NCI-H748 (cell line): ENCODE measurements around the gene HIVEP3.

ENCODE experiments used
- DNase-seq: peaks from one replicate; lab custom pipeline; 2025; ENCODE audit not compliant: unreplicated experiment; lab: John Stamatoyannopoulos, UW

The HIVEP3 gene

DNA sequence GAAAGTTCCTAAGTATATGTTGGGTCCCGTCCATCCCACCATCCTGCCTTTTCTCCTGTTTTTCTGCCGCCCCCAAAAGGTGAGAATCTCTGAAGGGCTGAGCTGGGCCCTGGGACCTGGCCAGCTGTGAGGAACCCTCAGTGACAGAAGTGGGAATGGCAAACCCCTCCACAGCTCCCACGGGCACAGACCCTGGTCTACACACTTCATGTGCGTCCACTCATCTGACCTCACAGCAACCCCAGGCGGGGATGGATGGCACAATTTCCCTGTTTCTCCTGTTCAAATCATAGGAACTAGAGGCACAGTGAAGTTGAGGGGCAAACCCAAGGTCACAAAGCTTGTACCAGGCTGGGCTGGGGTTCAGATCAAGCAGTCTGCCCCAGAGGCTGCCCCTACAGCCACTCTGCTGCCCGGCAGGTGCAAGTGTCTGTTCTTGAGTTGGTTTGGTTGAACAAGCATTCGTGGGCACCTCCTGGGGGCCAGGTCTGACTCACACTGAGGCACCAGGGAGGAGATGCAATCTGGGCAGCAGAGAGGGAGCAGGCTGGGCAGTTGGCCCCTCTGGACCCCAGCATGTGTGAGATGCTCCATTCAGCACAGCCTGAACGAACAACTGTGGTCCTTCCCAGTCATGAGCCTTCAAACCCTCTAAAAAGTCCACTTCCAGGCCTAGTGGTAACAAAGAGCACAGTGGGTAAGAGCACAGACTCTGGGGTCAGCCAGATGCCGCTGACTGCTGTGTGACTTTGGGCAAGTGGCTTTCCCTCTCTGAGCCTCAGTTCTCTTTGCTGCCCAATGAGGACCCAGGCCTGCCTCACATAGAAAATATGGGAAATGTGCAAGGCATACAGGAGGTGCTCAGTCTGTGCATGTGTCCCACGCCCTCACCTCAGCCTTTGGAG lies 438.3 kb downstream of the HIVEP3 start:
- DNase-seq, result no peak

DNA sequence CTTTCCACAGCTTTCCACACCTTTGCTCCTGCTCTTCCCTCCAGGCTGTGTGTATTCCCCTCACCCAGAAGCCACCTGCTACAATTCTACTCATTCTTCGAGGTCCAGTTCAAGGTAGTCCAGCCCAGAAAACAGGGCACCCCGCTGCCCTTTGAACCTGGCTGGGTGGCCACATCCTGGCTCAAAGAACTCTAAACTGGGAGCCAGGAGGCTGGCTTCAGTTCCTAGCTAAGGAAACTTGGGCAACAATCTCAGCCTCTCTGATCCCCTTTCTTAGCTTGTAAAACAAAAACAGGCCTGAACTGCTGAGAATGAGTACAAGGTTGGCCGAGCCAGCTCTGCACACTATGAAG lies 438.9 kb downstream of the HIVEP3 start:
- DNase-seq, result no peak

DNA sequence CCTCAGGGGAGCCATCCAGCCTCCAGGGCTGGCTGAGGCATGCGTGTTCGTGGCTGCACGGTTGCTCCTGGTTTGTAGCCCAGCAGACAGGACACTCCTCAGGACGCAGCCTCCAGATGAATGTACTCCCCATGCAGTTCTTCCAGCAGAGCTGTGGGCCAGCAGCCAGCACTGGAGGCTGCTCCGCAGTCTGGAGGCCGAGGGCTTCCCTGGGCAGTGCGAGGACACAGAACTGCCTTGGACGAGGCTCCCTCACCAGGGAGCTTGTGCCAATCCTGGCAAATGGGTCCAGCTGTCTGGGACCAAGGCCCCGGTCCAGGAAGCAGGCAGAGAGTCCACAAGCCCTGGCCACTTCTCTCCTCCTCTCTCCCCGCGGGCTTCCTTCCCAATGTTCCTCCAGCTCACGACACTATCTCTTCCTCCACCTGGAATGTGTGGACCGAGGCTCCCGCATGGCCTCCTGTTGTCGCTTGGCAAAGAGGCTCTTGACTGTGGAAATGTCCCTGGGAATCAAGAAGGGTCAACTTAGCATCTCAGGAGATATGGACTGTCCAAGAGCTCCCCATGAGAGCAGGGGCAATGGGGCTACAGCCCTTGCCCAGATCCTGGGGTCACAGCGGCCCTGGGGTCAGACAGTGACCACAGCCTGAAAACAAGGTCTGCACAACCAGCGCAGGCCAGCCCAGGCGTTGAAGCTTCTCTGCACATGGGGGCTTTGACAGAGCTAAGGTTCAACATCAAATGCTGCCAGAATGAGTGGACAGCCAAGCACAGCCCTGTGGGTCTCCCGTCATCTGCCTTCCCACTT lies 439.5 kb downstream of the HIVEP3 start:
- DNase-seq, result no peak

DNA sequence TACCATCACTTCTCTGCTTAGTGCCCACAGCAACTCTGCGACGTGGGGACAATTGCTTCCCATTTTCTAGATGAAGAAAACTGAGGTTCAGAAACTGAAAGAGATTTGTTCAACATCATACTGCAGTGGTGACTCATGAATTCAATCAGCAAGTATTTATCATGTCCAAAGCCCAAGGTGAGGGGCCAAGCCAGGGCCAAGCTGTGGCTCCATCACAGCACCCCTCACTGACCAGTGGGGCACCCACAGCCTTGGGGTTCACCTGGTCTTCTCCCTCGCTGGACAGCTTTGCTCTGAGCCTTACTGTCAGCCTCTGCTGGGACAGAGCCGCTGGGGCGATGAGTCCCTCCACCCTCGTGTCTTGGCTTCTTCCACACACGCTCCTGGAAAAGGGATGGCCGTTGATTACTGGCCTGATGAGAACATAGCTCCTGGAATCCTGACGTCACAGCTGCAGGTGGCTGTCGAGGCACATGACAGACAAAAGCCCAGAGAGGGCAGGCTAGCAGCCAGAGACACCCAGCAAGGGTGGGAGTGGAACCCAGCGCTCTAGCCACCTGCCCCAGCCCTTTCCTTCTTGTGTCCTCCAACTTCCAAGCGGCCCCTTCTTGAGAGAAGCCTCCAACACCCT lies 440.5 kb downstream of the HIVEP3 start:
- DNase-seq, result no peak

DNA sequence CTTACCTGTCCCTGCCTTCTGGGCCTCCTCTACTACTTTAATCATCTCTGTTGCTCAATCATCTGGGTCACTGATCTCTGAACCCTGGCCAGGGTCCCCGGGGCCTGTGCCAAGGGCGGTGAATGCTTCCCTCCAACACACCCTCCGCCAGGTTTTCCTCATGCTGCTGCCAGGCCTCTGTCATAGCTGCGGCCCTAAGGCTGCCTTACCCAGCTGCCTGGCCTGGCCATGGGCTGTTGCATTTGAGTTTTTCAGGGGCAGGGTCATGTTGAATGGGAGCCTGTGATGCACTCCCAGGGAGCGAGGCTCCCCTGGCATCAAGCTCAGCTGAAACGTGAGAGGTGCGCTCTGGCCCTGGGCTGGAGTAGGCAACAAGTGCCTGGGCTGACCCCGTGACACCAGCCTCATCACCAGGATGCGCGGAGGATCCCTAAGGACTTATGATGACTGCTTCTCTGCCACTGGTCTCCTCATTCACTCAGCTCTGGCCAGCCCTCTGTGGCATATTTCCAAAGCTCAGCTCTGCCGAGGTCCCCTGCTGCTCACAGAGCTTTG lies 441.8 kb downstream of the HIVEP3 start:
- no peak for DNase-seq

DNA sequence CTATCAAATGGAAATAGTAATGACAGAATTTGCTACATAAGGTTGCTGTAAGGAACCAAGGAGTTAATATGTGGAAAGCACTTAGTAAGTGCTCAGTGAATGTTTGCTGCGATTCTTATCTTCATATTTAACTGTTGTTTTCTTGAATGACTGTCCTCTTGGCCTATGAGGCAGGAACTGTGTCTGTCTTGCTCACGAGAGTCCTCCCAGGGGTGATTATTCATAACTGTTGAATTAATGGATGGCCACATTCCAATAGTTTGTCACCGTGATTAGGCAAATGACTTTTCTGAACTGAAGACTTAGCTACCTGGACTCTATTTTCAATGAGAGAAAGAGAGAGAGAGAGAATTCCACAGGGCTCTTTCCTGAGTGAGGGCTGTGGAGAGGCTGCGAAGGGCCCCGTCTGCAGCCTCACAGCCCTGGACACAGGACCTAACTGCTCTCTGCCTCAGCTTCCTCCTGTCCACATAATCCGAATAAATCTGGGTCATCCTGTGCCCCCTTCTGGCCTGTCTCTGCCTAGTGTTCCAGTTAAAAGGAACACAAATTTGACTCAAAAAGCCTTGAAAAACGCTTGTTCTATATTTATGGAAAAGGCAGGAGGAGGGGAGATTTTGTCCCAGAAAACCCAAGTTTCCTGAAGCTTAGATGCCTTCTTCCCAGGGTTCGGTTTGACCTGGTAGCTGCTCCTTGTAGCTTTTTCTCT lies 442.7 kb downstream of the HIVEP3 start:
- DNase-seq, result no peak

DNA sequence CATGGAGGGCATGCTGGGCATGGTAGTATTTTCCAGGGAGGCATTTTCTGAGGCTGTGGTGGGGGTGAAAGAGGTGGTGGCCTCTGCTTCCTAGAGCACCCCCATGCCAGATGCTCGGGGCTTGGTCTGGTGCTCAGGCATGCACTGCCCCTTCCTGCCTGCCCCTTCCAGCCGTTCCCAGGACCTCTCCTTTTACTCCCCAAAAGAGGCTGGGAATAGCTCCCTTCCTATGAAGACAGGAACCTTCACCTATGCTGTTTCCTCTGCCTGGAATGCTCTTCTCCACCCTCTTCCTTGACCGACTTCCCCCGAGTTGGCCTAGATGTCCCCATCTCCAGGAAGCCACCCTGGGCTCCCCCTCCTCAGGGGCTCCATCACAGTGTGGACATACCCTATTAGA lies 443.4 kb downstream of the HIVEP3 start:
- no peak for DNase-seq

DNA sequence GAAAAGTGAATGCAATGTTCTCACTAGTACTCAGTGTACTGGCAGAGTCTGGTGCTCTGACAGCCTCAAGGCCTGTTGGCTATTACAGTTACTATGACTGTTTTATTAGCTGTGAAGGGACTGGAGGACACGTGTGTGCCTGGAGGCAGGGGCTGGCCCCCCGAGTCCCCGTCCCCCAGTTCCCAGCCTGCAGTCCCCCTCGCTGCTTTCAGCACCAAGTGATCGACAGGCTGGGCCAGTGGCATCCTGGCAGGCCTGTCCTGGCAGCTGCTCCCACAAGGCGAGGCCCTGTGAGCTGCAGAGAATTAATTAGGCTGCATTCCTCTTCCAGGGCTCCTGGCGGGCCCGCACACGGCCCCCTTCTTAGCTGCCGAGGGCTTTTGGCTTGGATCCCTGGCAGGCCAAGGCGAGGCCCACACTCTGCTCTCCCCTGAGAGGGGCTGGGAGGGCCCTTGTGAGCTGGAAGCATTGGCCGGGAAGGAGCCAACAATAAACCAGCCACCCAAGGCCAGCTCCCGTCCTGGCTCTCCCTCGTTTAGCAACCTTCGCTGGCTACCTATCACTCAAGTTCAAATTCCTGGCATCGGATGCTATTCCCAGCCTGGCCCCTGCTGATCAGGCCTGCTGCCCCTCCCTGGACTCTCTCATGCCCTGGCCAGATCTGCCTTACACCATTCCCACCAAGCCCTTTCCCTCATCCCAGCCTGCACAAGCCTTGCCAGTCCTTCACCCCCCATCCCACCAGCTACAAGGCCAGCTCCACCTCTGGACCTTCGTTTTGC lies 444.0 kb downstream of the HIVEP3 start:
- peak; percentile 60 for DNase-seq

DNA sequence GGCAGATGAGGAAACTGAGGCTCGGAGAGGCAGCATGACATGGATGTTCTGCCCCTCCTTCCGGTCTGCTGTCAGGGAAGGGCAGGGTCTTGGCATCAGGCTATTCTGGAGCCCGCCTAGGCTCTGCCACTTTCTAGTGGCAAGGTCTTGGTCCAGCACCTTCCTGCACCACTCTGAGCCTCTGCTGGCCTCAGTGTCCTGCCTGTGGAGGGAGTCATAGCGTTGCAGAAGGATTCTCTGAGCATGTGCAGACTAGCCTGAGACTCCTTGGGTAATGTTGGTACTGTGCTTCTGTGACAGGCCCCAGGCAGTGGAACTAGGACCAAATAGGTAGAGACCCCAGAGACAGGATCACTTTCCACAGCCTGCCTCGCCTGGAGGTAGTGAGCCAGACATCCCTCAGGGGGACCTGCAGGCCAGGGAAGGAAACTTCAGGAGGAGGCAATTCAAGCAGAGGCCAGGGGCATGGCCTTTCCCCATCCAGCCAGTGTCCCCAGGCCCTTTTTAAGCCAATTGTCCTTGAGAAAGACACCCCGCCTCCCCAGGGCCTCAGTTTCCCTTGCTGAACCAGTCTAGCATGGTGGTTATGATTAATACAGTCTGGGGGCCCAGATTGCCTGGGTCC lies 444.9 kb downstream of the HIVEP3 start:
- DNase-seq, result no peak

DNA sequence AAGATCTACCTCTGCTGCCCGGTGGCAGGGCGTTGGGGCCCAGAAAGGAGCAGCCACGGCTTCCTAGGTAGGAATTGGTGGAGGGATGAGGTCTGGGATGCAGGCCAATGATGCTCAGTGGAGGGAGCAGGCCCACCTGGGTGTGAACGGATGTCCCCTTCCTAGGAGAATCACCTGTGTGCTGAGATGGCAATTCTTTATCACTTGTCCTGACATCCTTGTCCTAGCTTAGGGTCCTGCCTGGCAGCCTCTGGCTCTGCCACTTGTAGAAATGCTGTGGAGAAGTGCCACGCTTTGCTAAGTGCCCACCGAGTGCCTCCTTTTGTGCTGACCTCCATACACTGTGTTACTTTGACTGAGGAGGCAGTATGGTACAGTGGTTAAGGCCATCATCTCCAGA lies 447.1 kb downstream of the HIVEP3 start:
- DNase-seq, result no peak

DNA sequence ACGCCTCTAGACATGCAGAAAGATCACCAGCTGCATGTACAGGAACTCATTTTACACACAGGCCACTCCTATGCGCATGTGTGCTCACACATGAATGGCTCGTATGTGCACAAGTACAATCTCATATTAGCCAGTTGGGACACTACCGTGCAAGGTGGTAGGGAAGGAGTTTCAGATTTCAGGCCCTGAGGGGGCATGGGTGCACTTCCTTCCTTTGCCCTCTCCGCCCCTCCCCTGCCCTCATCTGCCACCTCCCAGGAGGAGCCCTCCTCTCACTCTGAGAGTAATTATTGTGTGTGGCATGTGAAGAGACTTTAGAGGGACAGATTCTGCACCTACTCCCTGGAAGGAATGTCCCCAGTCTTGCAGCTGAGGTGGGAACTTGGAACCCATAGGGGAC lies 449.0 kb downstream of the HIVEP3 start:
- no peak for DNase-seq

DNA sequence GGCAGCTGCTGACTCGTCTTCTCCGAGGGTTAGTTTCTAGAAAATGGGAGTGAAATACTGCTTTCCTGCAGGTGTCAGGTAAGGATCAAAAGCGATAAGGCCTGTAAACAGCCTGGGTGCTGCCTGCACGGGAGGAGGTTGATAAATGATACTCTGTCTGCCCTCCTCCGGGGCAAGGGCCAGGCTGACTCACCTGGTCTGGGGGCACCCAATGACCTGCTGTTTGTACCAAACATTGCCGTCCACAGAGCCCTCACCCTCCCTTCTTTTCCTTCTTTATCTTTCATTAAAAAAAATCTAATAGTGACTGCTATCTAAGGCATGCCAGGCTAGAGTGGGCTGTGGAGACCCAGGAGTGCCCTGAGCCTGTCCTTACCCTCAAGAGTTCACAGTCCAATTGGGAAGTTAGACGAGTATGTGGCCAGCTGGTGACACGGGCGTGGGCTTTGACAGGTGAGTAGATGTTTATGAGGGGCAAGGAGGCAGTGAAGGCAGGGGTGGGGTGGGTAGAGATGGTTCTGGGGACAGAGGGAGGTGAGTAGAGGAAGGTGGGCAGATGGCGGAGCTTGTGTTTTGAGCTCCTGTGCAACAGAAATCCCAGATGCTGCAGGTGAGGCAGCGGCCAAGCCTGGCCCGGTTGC lies 450.5 kb downstream of the HIVEP3 start:
- DNase-seq, result no peak

DNA sequence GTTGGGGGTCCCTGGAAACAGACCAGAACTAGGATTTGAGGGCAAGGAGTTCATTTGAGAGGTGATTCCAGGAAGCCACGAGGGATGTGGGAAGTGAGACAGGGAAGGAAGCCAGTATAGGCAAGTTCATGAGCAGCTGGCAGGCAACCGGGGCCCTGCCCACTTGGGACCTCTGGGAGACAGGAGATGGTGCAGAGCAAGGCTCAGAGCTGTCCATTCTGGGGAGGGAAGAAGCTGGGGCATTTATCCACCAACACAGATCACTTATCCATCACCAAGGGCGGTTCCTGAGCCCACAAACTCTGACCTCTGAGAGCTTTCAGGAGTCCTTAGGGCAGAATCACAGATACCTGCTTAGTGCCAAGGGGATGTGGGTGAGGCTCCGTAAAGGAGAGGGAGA lies 451.0 kb downstream of the HIVEP3 start:
- no peak for DNase-seq

DNA sequence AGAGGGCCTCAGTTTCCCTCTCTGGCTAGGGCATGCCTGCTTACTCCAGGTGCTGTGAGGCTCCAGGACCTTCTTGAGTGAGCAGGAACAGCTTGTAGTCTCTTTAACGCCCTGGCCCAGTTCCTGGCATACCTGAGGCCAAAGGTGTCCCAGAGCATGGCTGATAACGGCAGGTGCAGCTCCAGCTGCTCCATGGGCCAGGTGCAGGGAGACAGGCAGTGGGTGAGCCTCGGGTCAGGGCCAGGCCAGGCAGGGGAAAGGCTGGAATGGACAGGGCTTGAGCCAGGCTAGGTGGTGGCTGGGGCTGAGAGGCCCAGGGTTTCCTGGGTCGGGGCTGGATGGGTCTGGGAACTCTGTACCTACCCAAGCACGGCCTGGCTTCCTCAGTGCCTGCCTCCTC lies 452.6 kb downstream of the HIVEP3 start:
- DNase-seq, result peak; percentile 77

DNA sequence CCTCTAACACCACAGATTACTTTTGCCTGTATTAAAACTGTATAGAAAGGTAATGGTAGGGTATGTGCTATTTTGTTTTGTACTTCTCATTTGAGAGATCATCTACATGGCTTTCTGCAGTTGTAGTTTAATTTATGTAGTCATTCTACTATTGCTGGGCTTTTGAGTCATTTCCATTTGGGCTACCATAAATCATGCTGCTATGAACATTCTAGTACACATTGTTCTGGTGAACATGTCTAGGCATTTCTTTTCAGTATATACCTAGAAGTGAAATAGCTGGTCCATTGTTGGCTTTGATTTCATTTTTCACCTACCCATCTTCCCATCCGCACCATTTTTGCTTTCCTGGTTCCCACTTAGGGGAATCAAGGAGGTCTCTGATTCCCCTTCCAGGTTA lies 453.0 kb downstream of the HIVEP3 start:
- no peak for DNase-seq

DNA sequence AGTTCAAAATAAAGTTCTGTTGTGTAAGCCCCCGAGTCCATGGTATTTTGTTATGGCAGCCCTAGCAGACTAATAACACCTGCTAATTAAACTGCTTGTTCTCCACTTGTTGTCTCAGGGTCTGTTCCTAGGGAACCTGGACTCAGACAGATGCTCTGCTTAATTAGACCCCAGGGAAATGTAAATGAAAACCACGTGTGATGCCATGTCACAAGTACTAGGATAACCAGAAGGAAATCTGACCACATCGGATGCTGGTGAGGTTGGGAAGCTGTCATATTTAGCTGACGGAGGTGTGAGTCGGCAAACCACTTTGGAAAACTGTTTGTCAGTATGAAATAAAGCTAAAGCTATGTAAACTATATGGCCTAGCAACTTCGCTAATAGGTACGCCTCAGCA lies 453.8 kb downstream of the HIVEP3 start:
- peak; percentile 100 for DNase-seq

DNA sequence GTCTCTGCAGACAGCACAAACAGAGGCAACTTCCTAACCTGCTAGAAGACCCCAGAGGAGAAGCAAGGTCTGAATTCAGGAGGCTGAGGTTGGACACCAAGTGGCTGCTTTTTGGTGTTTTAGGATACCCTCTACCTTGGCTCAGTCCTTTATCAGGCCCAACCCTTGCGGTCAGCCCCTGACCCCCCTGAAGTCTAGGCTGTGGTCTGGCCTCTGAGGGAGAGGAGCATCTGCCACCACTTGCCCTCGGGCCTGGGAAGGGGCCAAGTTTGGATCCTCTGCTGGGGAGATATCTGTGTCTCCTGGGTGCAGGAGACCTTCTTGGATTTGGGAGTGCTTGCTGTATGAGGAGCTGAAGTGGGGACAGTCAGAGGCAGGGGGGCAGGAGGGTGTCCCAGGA lies 455.2 kb downstream of the HIVEP3 start:
- no peak for DNase-seq

DNA sequence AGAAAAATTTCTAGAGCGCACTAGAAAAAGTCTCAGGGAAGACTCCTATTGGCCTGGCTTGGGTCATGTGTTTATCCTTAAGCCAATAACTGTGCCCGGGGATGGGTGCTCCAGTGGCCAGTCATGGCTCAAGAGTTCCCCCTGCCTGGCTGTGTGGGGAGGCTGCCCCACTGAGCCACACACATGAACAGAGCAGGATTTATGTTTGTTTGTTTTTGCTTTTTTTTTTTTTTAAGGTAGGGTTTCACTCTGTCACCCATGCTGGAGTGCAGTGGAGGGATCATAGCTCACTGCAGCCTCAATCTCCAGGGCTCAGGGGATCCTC lies 456.1 kb downstream of the HIVEP3 start:
- peak; percentile 75 for DNase-seq
